SK-N-SH (cell line): ENCODE data around the gene TIAM1.

ENCODE experiments used
- EP300 ChIP-seq, 2 experiments: IDR thresholded peaks; 2 replicates each; pipeline versions ENCODE4 v1.4.0 to v1.6.1; 2012; ENCODE audit warnings: borderline replicate concordance in 1 of 2, low read depth in 1 of 2, low read length in 1 of 2
- FOXJ3 ChIP-seq: sonication (generic); formaldehyde crosslinking; IDR thresholded peaks from 2 replicates; pipeline ENCODE4 v1.5.1; 2020; ENCODE audit warnings: mild to moderate bottlenecking, missing genetic modification reagents
- JUND ChIP-seq: IDR thresholded peaks from 2 replicates; pipeline ENCODE4 v1.4.0; 2012
- NFIC ChIP-seq: IDR thresholded peaks from 2 replicates; pipeline ENCODE4 v1.4.0; 2012; ENCODE audit warnings: borderline replicate concordance
- POLR2AphosphoS5 ChIP-seq: IDR thresholded peaks from 2 replicates; pipeline ENCODE4 v1.6.1; 2012; ENCODE audit warnings: low read depth, low read length
- TEAD4 ChIP-seq: IDR thresholded peaks from 2 replicates; pipeline ENCODE4 v1.4.0; 2012; ENCODE audit warnings: mild to moderate bottlenecking, borderline replicate concordance; ENCODE audit not compliant: insufficient read depth
- YY1 ChIP-seq: IDR thresholded peaks from 2 replicates; pipeline ENCODE4 v1.4.0; 2012; ENCODE audit warnings: low read depth, mild to moderate bottlenecking
- TF ChIP-seq, protein P1 (sequence below): IDR thresholded peaks from 2 replicates; pipeline ENCODE4; 2012
- TF ChIP-seq, protein P2 (sequence below): fragments of 200-600 bp; sonication (generic); IDR thresholded peaks from 2 replicates; pipeline ENCODE4 v1.6.1; 2017; ENCODE audit warnings: antibody characterized with exemption, mild to moderate bottlenecking, moderate library complexity
- TF ChIP-seq, protein P3 (sequence below): IDR thresholded peaks from 2 replicates; pipeline ENCODE4 v1.4.0; 2012; ENCODE audit warnings: low read depth

DNA sequence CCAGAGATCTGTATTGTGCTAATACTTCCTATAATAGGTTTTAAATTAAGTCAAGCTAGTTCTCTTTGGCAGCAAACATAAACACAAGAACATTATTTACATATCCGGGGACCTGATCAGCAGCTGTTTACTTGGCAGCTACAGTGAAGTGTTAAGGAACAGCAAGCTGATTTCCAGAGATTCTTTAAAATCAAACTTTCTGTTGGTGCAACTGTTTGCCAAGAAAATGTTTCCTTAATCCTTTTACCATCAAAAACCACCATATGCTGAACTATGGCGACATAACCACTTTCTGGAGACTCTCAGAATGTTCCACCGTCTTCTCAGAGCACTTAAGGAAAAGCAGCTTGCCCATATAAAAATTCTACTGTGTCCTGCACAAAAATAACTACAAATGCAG lies 198.8 kb downstream of the TIAM1 start:
- TF ChIP-seq, protein P1, sequence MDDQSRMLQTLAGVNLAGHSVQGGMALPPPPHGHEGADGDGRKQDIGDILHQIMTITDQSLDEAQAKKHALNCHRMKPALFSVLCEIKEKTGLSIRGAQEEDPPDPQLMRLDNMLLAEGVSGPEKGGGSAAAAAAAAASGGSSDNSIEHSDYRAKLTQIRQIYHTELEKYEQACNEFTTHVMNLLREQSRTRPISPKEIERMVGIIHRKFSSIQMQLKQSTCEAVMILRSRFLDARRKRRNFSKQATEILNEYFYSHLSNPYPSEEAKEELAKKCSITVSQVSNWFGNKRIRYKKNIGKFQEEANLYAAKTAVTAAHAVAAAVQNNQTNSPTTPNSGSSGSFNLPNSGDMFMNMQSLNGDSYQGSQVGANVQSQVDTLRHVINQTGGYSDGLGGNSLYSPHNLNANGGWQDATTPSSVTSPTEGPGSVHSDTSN, result no peak
- TF ChIP-seq POLR2AphosphoS5 (no peak), EP300 (IDR thresholded peaks at IDR 0.05; ENCODE audit: borderline replicate concordance in 1 of 2, low read depth in 1 of 2, low read length in 1 of 2) (no peak), JUND (no peak), TEAD4 (no peak), NFIC (no peak), YY1 (no peak), FOXJ3 (CRISPR knock-in tag) (no peak)
- TF ChIP-seq, protein P2, sequence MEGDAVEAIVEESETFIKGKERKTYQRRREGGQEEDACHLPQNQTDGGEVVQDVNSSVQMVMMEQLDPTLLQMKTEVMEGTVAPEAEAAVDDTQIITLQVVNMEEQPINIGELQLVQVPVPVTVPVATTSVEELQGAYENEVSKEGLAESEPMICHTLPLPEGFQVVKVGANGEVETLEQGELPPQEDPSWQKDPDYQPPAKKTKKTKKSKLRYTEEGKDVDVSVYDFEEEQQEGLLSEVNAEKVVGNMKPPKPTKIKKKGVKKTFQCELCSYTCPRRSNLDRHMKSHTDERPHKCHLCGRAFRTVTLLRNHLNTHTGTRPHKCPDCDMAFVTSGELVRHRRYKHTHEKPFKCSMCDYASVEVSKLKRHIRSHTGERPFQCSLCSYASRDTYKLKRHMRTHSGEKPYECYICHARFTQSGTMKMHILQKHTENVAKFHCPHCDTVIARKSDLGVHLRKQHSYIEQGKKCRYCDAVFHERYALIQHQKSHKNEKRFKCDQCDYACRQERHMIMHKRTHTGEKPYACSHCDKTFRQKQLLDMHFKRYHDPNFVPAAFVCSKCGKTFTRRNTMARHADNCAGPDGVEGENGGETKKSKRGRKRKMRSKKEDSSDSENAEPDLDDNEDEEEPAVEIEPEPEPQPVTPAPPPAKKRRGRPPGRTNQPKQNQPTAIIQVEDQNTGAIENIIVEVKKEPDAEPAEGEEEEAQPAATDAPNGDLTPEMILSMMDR, result no peak
- TF ChIP-seq, protein P3, sequence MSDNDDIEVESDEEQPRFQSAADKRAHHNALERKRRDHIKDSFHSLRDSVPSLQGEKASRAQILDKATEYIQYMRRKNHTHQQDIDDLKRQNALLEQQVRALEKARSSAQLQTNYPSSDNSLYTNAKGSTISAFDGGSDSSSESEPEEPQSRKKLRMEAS, result no peak
